Colonic mucosa (tissue), 4 donors: ENCODE data around the gene MRPS26. TPM values are rescaled to one million over a fixed set of nuclear protein-coding genes. Genes with fewer than 3 reads are reported as not detected.

Experiments used
- DNase-seq: peaks from one replicate; pipeline ENCODE4 v3.0.0-alpha.2; 2020
- H3K27ac ChIP-seq: fragments of 200-600 bp; one replicate; pipeline ENCODE4 v1.8.0; 2021
- H3K27me3 ChIP-seq: fragments of 200-600 bp; one replicate; pipeline ENCODE4 v1.8.0; 2021
- H3K36me3 ChIP-seq: fragments of 200-600 bp; one replicate; pipeline ENCODE4 v1.8.0; 2021
- H3K4me1 ChIP-seq: fragments of 200-600 bp; one replicate; pipeline ENCODE4 v1.8.0; 2021; ENCODE audit warnings: mild to moderate bottlenecking
- H3K4me3 ChIP-seq: fragments of 200-600 bp; one replicate; pipeline ENCODE4 v1.8.0; 2021
- H3K9ac ChIP-seq, 2 donors: one replicate each; pipeline ENCODE4 v1.7.0; 2013; ENCODE audit warnings: control low read depth in 2 of 2, low read depth in 2 of 2, low read length in 2 of 2
- H3K9me3 ChIP-seq: fragments of 200-600 bp; one replicate; pipeline ENCODE4 v1.8.0; 2021
- CTCF ChIP-seq: fragments of 200-600 bp; IDR thresholded peaks from one replicate; pipeline ENCODE4 v1.8.0; 2022; ENCODE audit warnings: antibody characterized with exemption, mild to moderate bottlenecking
- intact Hi-C: fragments of 100-400 bp; cut with DNase I; formaldehyde crosslinking; loops from one replicate; pipeline ENCODE4 v1.14.1; 2022
- total RNA-seq, 2 donors: library from RNA; stranded (reverse); fragmentation: NEBNext Ultra II Directional in 1 of 2; extraction: Animal tissue kit (Norgen Biotek cat#: 25700) in 1 of 2; gene quantifications; one replicate each; pipeline ENCODE4 v1.2.1, GENCODE V29; 2021
- donor health status: healthy.
- donor health status: DM: no; HTN: no; CAD: no.
- donor health status: DM: no; HTN: no; CAD: no.

Gene MRPS26
- total RNA-seq = 10 to 100 TPM; 37.6 to 72.5 TPM

GRCh38 chr20:3045816-3046676, at the start of gene MRPS26:
Gene MRPS26 (plus strand): TSS chr20:3046052. CDS start chr20:3046069, 17 bp downstream.
- peak within 1 kb of the TSS; percentile 94 for H3K4me3 ChIP-seq
- H3K27ac ChIP-seq = peak within 1 kb of the TSS; percentile 87
- H3K9me3 ChIP-seq = no peaks in the 10 kb centered on the region
- H3K9ac ChIP-seq = peak within 1 kb of the TSS; percentile 76 to 83
- intact Hi-C loops = no loop called here
- H3K36me3 ChIP-seq = peaks cover 10% of the 10 kb centered on the region
- no peak for TF ChIP-seq CTCF
- peaks cover 6% of the 10 kb centered on the region for H3K4me1 ChIP-seq
- no peaks in the 10 kb centered on the region for H3K27me3 ChIP-seq
- peak; percentile 92 for DNase-seq

- intact Hi-C loops = no loop called here
- Histone ChIP-seq H3K36me3 (no peaks in the 10 kb centered on the region), H3K4me1 (no peaks in the 10 kb centered on the region)
Observed at GRCh38 chr20:2998728-2999127, 47.1 kb upstream of the MRPS26 start.

GRCh38 chr20:3000852-3001523, 44.9 kb upstream of the MRPS26 start:
- H3K4me3 ChIP-seq = no peak overlapping the region
- H3K27me3 ChIP-seq = no peaks in the 10 kb centered on the region
- no peaks in the 10 kb centered on the region for H3K4me1 ChIP-seq
- H3K9me3 ChIP-seq = no peaks in the 10 kb centered on the region
- intact Hi-C loops = loop anchor here (5.0 kb wide), 1 partner anchor 89 kb away; no protein-coding TSS in a partner anchor
- no peak overlapping the region for H3K9ac ChIP-seq
- H3K27ac ChIP-seq = no peak overlapping the region
- TF ChIP-seq CTCF = peak; percentile 43
- no peak for DNase-seq
- H3K36me3 ChIP-seq = no peaks in the 10 kb centered on the region

More at GRCh38 chr20:2998728-2999127, 47.1 kb upstream of the MRPS26 start:
- H3K4me3 ChIP-seq = no peak overlapping the region
- H3K9me3 ChIP-seq = no peaks in the 10 kb centered on the region
- DNase-seq = no peak
- no peaks in the 10 kb centered on the region for H3K27me3 ChIP-seq
- no peak overlapping the region for H3K27ac ChIP-seq
- no peak for TF ChIP-seq CTCF
- H3K9ac ChIP-seq = no peak overlapping the region

- intact Hi-C loops = loop anchor here (5.0 kb wide), 1 partner anchor 91 kb away; no protein-coding TSS in a partner anchor
- H3K4me3 ChIP-seq = no peak overlapping the region
- H3K4me1 ChIP-seq = no peaks in the 10 kb centered on the region
- H3K9ac ChIP-seq = no peak overlapping the region
- H3K36me3 ChIP-seq = peaks cover 6% of the 10 kb centered on the region
- no peaks in the 10 kb centered on the region for H3K27me3 ChIP-seq
- no peak overlapping the region for H3K27ac ChIP-seq
- DNase-seq = no peak
- TF ChIP-seq CTCF = no peak
- no peaks in the 10 kb centered on the region for H3K9me3 ChIP-seq
Observed at GRCh38 chr20:3003416-3003815, 42.4 kb upstream of the MRPS26 start.

GRCh38 chr20:3010985-3011723, 34.7 kb upstream of the MRPS26 start:
- no peaks in the 10 kb centered on the region for H3K9me3 ChIP-seq
- H3K27me3 ChIP-seq = no peaks in the 10 kb centered on the region
- peaks cover 6% of the 10 kb centered on the region for H3K36me3 ChIP-seq
- no peak for DNase-seq
- intact Hi-C loops = no loop called here
- no peak overlapping the region for H3K4me3 ChIP-seq
- no peak for TF ChIP-seq CTCF
- H3K4me1 ChIP-seq = no peaks in the 10 kb centered on the region
- H3K27ac ChIP-seq = no peak overlapping the region
- no peak overlapping the region for H3K9ac ChIP-seq
